Astrocyte (in vitro differentiated cells and primary cell): ENCODE measurements around the gene PCSK7. TPM values are rescaled to one million over a fixed set of nuclear protein-coding genes. Genes with fewer than 3 reads are reported as not detected.

Experiments used
- DNase-seq: peaks from one replicate; pipeline ENCODE4 v3.0.0-alpha.2; 2010; ENCODE audit warnings: low read depth
- FAIRE-seq: peaks from 2 replicates; lab custom pipeline; 2011; peaks lifted over from hg19 to GRCh38; lab: Jason Lieb, UNC
- H2AFZ ChIP-seq: 2 replicates; pipeline ENCODE4 v1.6.0; 2012; ENCODE audit warnings: low read depth, low read length, inconsistent platforms
- H3K27ac ChIP-seq: 2 replicates; pipeline ENCODE4 v1.5.1; 2011; ENCODE audit warnings: low read depth, low read length, inconsistent platforms
- H3K27me3 ChIP-seq: 2 replicates; pipeline ENCODE4 v1.6.0; 2011; ENCODE audit warnings: low read length, inconsistent platforms; ENCODE audit not compliant: insufficient read depth
- H3K36me3 ChIP-seq: 2 replicates; pipeline ENCODE4 v1.5.1; 2011; ENCODE audit warnings: low read length, inconsistent platforms; ENCODE audit not compliant: insufficient read depth
- H3K4me1 ChIP-seq: 2 replicates; pipeline ENCODE4 v1.5.1; 2011; ENCODE audit warnings: low read length, inconsistent platforms; ENCODE audit not compliant: insufficient read depth
- H3K4me2 ChIP-seq: 2 replicates; pipeline ENCODE4 v1.6.0; 2012; ENCODE audit warnings: low read length, inconsistent platforms
- H3K4me3 ChIP-seq: 2 replicates; pipeline ENCODE4 v1.5.1; 2011; ENCODE audit warnings: low read depth, mild to moderate bottlenecking, low read length, inconsistent platforms; ENCODE audit not compliant: insufficient read depth
- H3K79me2 ChIP-seq: 2 replicates; pipeline ENCODE4 v1.6.0; 2012; ENCODE audit warnings: mild to moderate bottlenecking, low read length, inconsistent platforms; ENCODE audit not compliant: insufficient read depth
- H3K9ac ChIP-seq: 2 replicates; pipeline ENCODE4 v1.6.0; 2012; ENCODE audit warnings: mild to moderate bottlenecking, low read length, inconsistent platforms
- H3K9me3 ChIP-seq: 2 replicates; pipeline ENCODE4 v1.5.1; 2012; ENCODE audit warnings: low read depth, mild to moderate bottlenecking, low read length, inconsistent platforms; ENCODE audit not compliant: insufficient read depth
- H4K20me1 ChIP-seq: 2 replicates; pipeline ENCODE4 v1.6.0; 2012; ENCODE audit warnings: low read length, inconsistent platforms; ENCODE audit not compliant: insufficient read depth
- H3K27ac Mint-ChIP-seq: one replicate; pipeline ENCODE4 v1.8.0; 2021; ENCODE audit warnings: mild to moderate bottlenecking, mixed read lengths; ENCODE audit not compliant: unreplicated experiment
- H3K27me3 Mint-ChIP-seq: one replicate; pipeline ENCODE4 v1.8.0; 2021; ENCODE audit warnings: low read depth, mixed read lengths; ENCODE audit not compliant: unreplicated experiment
- H3K36me3 Mint-ChIP-seq: one replicate; pipeline ENCODE4 v1.8.0; 2021; ENCODE audit warnings: low read depth, mixed read lengths; ENCODE audit not compliant: unreplicated experiment
- H3K4me1 Mint-ChIP-seq: one replicate; pipeline ENCODE4 v1.8.0; 2021; ENCODE audit warnings: low read depth, mixed read lengths; ENCODE audit not compliant: unreplicated experiment
- H3K4me3 Mint-ChIP-seq: one replicate; pipeline ENCODE4 v1.8.0; 2021; ENCODE audit warnings: mild to moderate bottlenecking, moderate library complexity, mixed read lengths; ENCODE audit not compliant: unreplicated experiment
- H3K9me3 Mint-ChIP-seq: one replicate; pipeline ENCODE4 v1.8.0; 2021; ENCODE audit warnings: mild to moderate bottlenecking, mixed read lengths; ENCODE audit not compliant: unreplicated experiment
- EZH2 ChIP-seq: IDR thresholded peaks from 2 replicates; pipeline ENCODE4 v1.6.1; 2012; ENCODE audit warnings: mild to moderate bottlenecking, low read length, inconsistent platforms; ENCODE audit not compliant: insufficient read depth
- total RNA-seq: library from RNA; stranded (reverse); gene quantifications from 2 replicates; pipeline ENCODE4 v1.2.1, GENCODE V29; 2021
- TF ChIP-seq, protein P1 (sequence below): IDR thresholded peaks from 2 replicates; pipeline ENCODE4 v1.5.1; 2011; ENCODE audit warnings: low read depth, mild to moderate bottlenecking, inconsistent platforms, low read length, moderate library complexity; ENCODE audit not compliant: insufficient read depth

The PCSK7 gene
- total RNA-seq, 1 donor from 2014 or later, result 43.6 TPM

DNA sequence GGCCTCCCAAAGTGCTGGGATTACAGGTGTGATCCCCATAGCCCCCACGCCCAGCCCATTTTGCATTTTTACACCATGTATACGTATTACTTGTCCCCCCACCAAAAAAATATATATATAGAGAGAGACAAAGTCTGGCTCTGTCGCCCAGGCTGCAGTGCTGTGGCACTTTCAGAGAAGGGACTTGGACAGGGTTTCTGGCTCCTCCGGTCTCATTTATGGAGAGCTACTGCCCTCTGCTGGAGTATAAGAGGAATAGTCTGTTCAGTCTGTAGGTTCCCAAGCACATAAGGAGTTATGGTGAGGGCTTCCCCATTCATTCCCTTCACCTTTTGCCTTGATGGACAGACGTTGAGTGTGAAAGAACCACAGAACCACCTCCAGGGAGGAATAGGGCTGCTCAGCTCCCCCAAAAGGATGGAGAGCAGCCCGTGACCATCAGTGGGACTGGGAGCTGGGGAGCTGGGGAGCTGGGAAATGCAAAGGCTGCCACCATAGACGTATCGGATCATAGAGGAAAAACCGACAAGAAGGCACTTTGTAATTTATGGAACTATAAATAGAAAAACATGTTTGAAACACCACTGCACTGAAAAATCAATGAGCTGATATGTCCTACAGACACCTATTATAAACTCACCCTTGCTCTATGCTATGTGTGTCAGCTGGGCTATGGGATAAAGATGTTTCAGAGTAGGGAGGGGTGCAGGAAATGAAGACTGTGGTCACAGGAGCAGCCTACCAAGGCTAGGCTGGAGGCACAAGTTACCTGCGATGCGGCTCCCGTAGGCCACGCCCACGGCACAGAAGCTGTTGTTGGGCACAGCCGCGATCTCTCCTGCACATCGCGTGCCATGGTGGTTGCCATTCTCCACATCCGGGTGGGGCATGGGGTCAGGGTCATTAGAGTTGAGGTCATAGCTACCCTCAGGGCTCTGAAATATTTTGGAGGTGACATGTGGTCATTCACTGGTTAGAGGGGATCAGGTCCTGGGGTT lies 5.2 kb downstream of the PCSK7 start:
- Histone ChIP-seq H3K4me2 (no peak overlapping the region), H3K27me3 (no peaks in the 10 kb centered on the region), H3K79me2 (peaks cover 30% of the 10 kb centered on the region), H3K9ac (no peak overlapping the region), H3K36me3 (peaks cover 41% of the 10 kb centered on the region), H3K4me1 (peaks cover 21% of the 10 kb centered on the region), H4K20me1 (peaks cover 40% of the 10 kb centered on the region), H3K9me3 (no peaks in the 10 kb centered on the region), H3K27ac (no peak overlapping the region), H3K4me3 (no peak overlapping the region), H2AFZ (no peak overlapping the region)
- Mint-ChIP-seq H3K27ac (no peak overlapping the region), H3K9me3 (no peaks in the 10 kb centered on the region), H3K4me1 (peaks cover 15% of the 10 kb centered on the region), H3K27me3 (no peaks in the 10 kb centered on the region), H3K4me3 (no peak overlapping the region), H3K36me3 (peaks cover 25% of the 10 kb centered on the region)
- TF ChIP-seq, protein P1, sequence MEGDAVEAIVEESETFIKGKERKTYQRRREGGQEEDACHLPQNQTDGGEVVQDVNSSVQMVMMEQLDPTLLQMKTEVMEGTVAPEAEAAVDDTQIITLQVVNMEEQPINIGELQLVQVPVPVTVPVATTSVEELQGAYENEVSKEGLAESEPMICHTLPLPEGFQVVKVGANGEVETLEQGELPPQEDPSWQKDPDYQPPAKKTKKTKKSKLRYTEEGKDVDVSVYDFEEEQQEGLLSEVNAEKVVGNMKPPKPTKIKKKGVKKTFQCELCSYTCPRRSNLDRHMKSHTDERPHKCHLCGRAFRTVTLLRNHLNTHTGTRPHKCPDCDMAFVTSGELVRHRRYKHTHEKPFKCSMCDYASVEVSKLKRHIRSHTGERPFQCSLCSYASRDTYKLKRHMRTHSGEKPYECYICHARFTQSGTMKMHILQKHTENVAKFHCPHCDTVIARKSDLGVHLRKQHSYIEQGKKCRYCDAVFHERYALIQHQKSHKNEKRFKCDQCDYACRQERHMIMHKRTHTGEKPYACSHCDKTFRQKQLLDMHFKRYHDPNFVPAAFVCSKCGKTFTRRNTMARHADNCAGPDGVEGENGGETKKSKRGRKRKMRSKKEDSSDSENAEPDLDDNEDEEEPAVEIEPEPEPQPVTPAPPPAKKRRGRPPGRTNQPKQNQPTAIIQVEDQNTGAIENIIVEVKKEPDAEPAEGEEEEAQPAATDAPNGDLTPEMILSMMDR, result peak; percentile 79
- TF ChIP-seq EZH2, result no peak
- DNase-seq (no peak), FAIRE-seq (peak; percentile 74)

DNA sequence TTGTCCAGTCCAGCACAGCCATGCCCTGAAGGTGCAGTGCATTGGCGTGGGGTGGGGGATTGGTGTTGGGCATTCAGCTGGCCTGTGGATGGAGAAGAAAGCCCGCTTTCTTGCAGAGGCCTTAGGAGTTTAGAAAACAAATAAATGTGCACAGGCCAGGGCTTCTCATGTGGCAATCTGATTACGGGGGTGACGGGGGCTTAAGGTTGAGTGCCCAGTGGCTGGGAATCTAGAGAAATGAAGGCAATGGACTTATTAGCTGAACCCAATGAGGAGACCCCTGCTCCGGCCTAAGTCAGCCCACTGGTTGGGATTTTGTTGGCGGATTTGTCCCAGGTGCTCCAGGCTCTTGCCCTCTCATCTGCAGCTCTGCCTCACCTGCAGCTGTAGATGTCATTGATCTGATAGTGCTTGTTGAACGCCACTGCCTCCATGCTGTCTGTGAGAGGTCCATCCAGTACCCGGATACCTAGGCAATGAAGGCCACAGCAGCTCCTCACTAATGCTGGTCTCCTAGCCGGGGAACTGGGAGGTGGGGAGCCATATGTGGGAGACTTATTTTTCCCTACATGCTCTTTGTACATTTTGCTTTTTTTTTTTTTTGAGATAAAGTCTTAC lies 6.2 kb downstream of the PCSK7 start:
- Histone ChIP-seq H3K4me1 (peaks cover 15% of the 10 kb centered on the region), H3K9ac (no peak overlapping the region), H3K27me3 (no peaks in the 10 kb centered on the region), H3K4me3 (no peak overlapping the region), H3K79me2 (peaks cover 20% of the 10 kb centered on the region), H3K36me3 (peaks cover 47% of the 10 kb centered on the region), H3K9me3 (no peaks in the 10 kb centered on the region), H2AFZ (no peak overlapping the region), H4K20me1 (peaks cover 37% of the 10 kb centered on the region), H3K27ac (no peak overlapping the region), H3K4me2 (no peak overlapping the region)
- no peak for TF ChIP-seq EZH2
- TF ChIP-seq, protein P1, result no peak
- FAIRE-seq (no peak), DNase-seq (no peak)
- Mint-ChIP-seq H3K4me3 (no peak overlapping the region), H3K9me3 (no peaks in the 10 kb centered on the region), H3K4me1 (peaks cover 11% of the 10 kb centered on the region), H3K27me3 (no peaks in the 10 kb centered on the region), H3K27ac (no peak overlapping the region), H3K36me3 (peaks cover 31% of the 10 kb centered on the region)
